ENCODE data around the gene WAC.

DNA sequence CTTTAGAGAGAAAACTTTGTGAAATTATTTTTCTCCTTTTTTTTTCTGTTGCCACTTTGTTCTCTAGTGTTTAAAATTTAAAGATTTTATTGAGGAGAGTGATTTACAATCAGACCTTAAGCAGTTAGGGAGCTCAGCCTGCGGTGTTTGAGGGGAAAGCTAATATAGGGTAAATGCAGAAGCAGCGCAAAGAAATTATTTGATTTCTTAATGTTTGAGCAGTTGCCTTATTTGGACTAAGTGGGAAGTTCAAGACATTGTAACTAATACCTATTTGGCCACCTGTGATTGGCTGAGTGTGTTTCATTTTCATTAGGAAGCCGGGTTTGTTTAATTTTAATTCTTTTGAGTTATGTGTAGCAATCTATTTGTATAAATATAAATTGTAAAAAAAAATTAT is 25.3 kb downstream of the WAC start:
- no peak for TF ChIP-seq POLR2A (IDR thresholded peaks at IDR 0.05)
- TF ChIP-seq CTCF (IDR thresholded peaks at IDR 0.05 in 4 of 5, conservative IDR thresholded peaks at IDR 0.05 in 1 of 5): no peak

Measured in gastrocnemius medialis (tissue), 4 donors.